OCI-LY3 (cell line): ENCODE measurements around the gene CHAF1A.

Experiments
- H2AFZ ChIP-seq: fragments of 200-600, 300-600 bp; shearing (Covaris generic); 2 replicates; pipeline ENCODE4 v1.6.0; 2014; ENCODE audit warnings: antibody characterized with exemption, low read depth, low read length
- H3K27ac ChIP-seq: fragments of 200-600, 300-600 bp; sonication (generic); 2 replicates; pipeline ENCODE4 v1.5.1; 2014; ENCODE audit warnings: mild to moderate bottlenecking, low read length, moderate library complexity, mixed read lengths
- H3K27me3 ChIP-seq: fragments of 200-600, 300-600 bp; sonication (generic); 2 replicates; pipeline ENCODE4 v1.6.1; 2014; ENCODE audit warnings: low read depth, low read length, mixed read lengths
- H3K36me3 ChIP-seq: fragments of 200-600, 300-600 bp; sonication (generic); replicated peaks from 2 replicates; pipeline ENCODE3; 2014; ENCODE audit warnings: low read depth, low read length, mixed read lengths
- H3K4me1 ChIP-seq: fragments of 300-600, 200-600 bp; sonication (generic); 2 replicates; pipeline ENCODE4 v1.6.1; 2014; ENCODE audit warnings: low read length, mixed read lengths
- H3K4me2 ChIP-seq: fragments of 200-600, 300-600 bp; sonication (generic); 2 replicates; pipeline ENCODE4 v1.6.1; 2014; ENCODE audit warnings: low read length, mixed read lengths
- H3K4me3 ChIP-seq: fragments of 300-600, 200-600 bp; sonication (generic); 2 replicates; pipeline ENCODE4 v1.5.1; 2014; ENCODE audit warnings: antibody characterized with exemption, mild to moderate bottlenecking, low read length, moderate library complexity
- H3K79me2 ChIP-seq: fragments of 300-600, 200-600 bp; shearing (Covaris generic); 2 replicates; pipeline ENCODE4 v1.6.1; 2014; ENCODE audit warnings: mild to moderate bottlenecking, low read length, mixed read lengths
- H3K9ac ChIP-seq: fragments of 300-600, 200-600 bp; shearing (Covaris generic); 2 replicates; pipeline ENCODE4 v1.6.0; 2014; ENCODE audit warnings: mild to moderate bottlenecking, low read length, moderate library complexity
- H3K9me3 ChIP-seq: fragments of 200-600, 300-600 bp; shearing (Covaris generic); 2 replicates; pipeline ENCODE4 v1.6.1; 2014; ENCODE audit warnings: low read length, mixed read lengths; ENCODE audit not compliant: insufficient read depth
- H4K20me1 ChIP-seq: fragments of 200-600, 300-600 bp; sonication (generic); 2 replicates; pipeline ENCODE4 v1.6.1; 2016; ENCODE audit warnings: low read length, mixed read lengths; ENCODE audit not compliant: insufficient read depth
- CTCF ChIP-seq: fragments of 200-600, 300-600 bp; sonication (generic); IDR thresholded peaks from 2 replicates; pipeline ENCODE4 v1.5.1; 2014; ENCODE audit warnings: antibody characterized with exemption, low read length, low read depth
- EZH2phosphoT487 ChIP-seq: fragments of 200-600 bp; shearing (Covaris generic); IDR thresholded peaks from 2 replicates; pipeline ENCODE4 v1.6.1; 2018; ENCODE audit warnings: antibody characterized with exemption, mixed run types, low read depth

Gene CHAF1A

GRCh38 chr19:4445963-4446703 lies 43.7 kb downstream of the CHAF1A start:
- H4K20me1 ChIP-seq = no peaks in the 10 kb centered on the region; the same call in 1 of the 2 replicates
- H3K4me1 ChIP-seq = no peaks in the 10 kb centered on the region
- TF ChIP-seq EZH2phosphoT487 (no peak), CTCF (no peak)
- H2AFZ ChIP-seq = no peak overlapping the region
- no peaks in the 10 kb centered on the region for H3K79me2 ChIP-seq
- no peak overlapping the region for H3K9ac ChIP-seq
- no peaks in the 10 kb centered on the region for H3K9me3 ChIP-seq
- H3K27me3 ChIP-seq = no peaks in the 10 kb centered on the region
- no peak overlapping the region for H3K27ac ChIP-seq
- H3K4me3 ChIP-seq = no peak overlapping the region
- peaks cover 67% of the 10 kb centered on the region for H3K36me3 ChIP-seq
- H3K4me2 ChIP-seq = no peak overlapping the region

GRCh38 chr19:4446704-4447200 lies 44.3 kb downstream of the CHAF1A start:
- no peak overlapping the region for H3K27ac ChIP-seq
- no peak for TF ChIP-seq EZH2phosphoT487
- no peak for TF ChIP-seq CTCF
- H4K20me1 ChIP-seq = no peaks in the 10 kb centered on the region; the same call in 1 of the 2 replicates
- no peaks in the 10 kb centered on the region for H3K9me3 ChIP-seq
- H3K4me2 ChIP-seq = no peak overlapping the region
- H2AFZ ChIP-seq = no peak overlapping the region
- no peak overlapping the region for H3K4me3 ChIP-seq
- H3K4me1 ChIP-seq = no peaks in the 10 kb centered on the region
- H3K9ac ChIP-seq = no peak overlapping the region
- peaks cover 67% of the 10 kb centered on the region for H3K36me3 ChIP-seq
- no peaks in the 10 kb centered on the region for H3K79me2 ChIP-seq
- no peaks in the 10 kb centered on the region for H3K27me3 ChIP-seq

- H3K4me1 ChIP-seq = no peaks in the 10 kb centered on the region
- no peak overlapping the region for H2AFZ ChIP-seq
- H3K4me2 ChIP-seq = no peak overlapping the region
- no peak overlapping the region for H3K4me3 ChIP-seq
- no peak overlapping the region for H3K27ac ChIP-seq
- no peaks in the 10 kb centered on the region for H3K9me3 ChIP-seq
- no peaks in the 10 kb centered on the region for H3K79me2 ChIP-seq
- TF ChIP-seq CTCF (no peak), EZH2phosphoT487 (no peak)
- no peaks in the 10 kb centered on the region for H3K27me3 ChIP-seq
- H4K20me1 ChIP-seq = no peaks in the 10 kb centered on the region; the same call in 1 of the 2 replicates
- H3K9ac ChIP-seq = no peak overlapping the region
- H3K36me3 ChIP-seq = peaks cover 64% of the 10 kb centered on the region
Measured at GRCh38 chr19:4447327-4448146, 45.1 kb downstream of the CHAF1A start.
